D721Med (cell line): ENCODE results near the gene CBY2.
A peak's percentile ranks its signal among the peaks of the same experiment; 100 is the strongest.

Experiments
- DNase-seq: peaks from one replicate; pipeline ENCODE4 v3.0.0; 2011; ENCODE audit warnings: low spot score; ENCODE audit not compliant: insufficient read length
- FAIRE-seq: peaks from 2 replicates; lab custom pipeline; 2011; peaks lifted over from hg19 to GRCh38; lab: Jason Lieb, UNC
- TF ChIP-seq, protein P1 (sequence below): IDR thresholded peaks from 2 replicates; pipeline ENCODE4 v1.5.1; 2012; ENCODE audit warnings: mild to moderate bottlenecking, control low read depth; ENCODE audit not compliant: insufficient read depth; ENCODE audit errors: missing control alignments

The CBY2 gene

GRCh38 chr13:45713106-45713690, 11.1 kb downstream of the CBY2 start:
- no peak for FAIRE-seq

DNA sequence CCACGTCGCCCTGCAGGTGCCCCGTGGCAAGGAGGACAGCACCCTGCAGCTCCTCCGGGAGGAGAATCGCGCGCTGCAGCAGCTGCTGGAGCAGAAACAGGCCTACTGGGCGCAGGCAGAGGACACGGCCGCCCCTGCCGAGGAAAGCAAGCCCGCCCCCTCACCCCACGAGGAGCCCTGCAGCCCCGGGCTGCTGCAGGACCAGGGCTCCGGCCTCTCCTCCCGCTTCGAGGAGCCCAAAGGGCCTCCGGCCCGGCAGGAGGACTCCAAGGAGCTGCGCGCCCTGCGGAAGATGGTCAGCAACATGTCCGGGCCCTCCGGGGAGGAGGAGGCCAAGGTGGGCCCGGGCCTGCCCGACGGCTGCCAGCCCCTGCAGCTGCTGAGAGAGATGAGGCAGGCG, 11.6 kb downstream of the CBY2 start:
- no peak for DNase-seq
- FAIRE-seq, result no peak
- TF ChIP-seq, protein P1, sequence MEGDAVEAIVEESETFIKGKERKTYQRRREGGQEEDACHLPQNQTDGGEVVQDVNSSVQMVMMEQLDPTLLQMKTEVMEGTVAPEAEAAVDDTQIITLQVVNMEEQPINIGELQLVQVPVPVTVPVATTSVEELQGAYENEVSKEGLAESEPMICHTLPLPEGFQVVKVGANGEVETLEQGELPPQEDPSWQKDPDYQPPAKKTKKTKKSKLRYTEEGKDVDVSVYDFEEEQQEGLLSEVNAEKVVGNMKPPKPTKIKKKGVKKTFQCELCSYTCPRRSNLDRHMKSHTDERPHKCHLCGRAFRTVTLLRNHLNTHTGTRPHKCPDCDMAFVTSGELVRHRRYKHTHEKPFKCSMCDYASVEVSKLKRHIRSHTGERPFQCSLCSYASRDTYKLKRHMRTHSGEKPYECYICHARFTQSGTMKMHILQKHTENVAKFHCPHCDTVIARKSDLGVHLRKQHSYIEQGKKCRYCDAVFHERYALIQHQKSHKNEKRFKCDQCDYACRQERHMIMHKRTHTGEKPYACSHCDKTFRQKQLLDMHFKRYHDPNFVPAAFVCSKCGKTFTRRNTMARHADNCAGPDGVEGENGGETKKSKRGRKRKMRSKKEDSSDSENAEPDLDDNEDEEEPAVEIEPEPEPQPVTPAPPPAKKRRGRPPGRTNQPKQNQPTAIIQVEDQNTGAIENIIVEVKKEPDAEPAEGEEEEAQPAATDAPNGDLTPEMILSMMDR, result no peak

More at GRCh38 chr13:45713106-45713690, 11.1 kb downstream of the CBY2 start:
- DNase-seq, result no peak
- TF ChIP-seq, protein P1, result no peak

- TF ChIP-seq, protein P1, result no peak
- no peak for FAIRE-seq
- DNase-seq, result no peak
These were observed 12.1 kb downstream of the CBY2 start for GRCh38 chr13:45714170-45714569.

DNA sequence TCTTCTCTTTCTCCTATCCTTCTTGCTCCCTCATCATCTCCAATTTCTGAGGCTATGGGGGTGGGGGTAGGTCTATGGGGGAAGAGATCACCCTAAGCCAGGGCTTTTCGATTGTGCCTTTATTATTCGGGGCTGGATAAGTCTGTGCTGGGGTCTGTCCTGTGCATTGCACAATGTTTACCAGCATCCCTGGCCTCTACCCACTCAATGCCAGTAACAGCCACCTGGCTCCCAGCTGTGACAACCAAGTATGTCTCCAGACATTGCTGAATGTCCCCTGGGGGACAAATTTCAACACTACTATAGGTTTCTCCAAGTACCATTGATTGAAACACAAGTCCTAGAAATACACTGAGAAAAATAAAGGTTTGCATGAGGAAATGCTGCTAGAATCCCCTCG, 13.2 kb downstream of the CBY2 start:
- DNase-seq, result no peak
- TF ChIP-seq, protein P1, result no peak
- FAIRE-seq, result no peak

- FAIRE-seq (no peak), DNase-seq (no peak)
- TF ChIP-seq, protein P1, result no peak
These were observed 15.2 kb downstream of the CBY2 start for GRCh38 chr13:45717349-45717748.

DNA sequence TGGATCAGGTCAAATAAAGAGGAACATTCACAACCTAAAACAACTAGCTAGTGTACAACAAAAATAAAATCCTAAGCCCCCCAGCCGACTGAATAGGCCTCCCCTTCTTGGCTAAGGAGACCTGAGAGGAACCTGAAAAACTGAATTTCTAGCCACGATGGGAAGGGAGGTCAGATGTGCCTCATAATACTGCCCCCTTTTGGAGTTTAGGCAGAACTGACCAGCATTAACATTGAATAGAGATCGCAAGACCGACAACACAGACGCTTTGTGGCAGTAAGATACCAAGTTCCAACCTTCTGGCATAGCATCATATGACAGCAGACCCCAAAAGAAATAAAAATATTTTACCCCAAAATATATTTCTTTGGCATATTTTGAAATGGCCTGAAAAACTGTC, 15.9 kb downstream of the CBY2 start:
- TF ChIP-seq, protein P1, result peak; percentile 44
- no peak for FAIRE-seq
- no peak for DNase-seq

DNA sequence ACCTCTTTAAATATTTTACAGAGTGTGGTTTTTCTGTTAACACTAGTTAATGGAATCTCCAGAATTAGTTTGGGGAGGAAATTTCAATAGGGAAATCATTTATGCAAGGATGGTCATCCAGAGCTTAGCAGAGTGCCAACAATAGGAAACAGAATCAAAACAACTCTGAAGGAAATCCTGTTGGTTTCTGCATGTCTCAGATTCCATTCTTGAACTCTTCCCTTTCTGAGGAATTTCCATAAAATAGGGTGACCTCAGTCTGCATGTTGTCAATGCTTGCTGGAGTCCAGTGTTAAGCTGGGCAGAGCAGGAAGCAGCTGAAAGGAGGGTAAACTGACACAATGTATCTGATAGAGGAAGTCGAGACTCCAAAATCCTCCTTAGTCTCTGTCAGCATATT, 16.9 kb downstream of the CBY2 start:
- TF ChIP-seq, protein P1, result no peak
- no peak for DNase-seq
- FAIRE-seq, result no peak
